GM19351 (cell line): ENCODE results near the gene CPD.
"Not testable (repeated sequence)": the region's sequence is repeated elsewhere in the genome, so short reads cannot be mapped to it uniquely, and the experiment has no call there.

Source experiments
- ATAC-seq: cut with Tn5 transposase; IDR thresholded peaks from one replicate; pipeline ENCODE4 v1.9.1; 2021; ENCODE audit warnings: mild to moderate bottlenecking, moderate library complexity; ENCODE audit not compliant: unreplicated experiment

The CPD gene

DNA sequence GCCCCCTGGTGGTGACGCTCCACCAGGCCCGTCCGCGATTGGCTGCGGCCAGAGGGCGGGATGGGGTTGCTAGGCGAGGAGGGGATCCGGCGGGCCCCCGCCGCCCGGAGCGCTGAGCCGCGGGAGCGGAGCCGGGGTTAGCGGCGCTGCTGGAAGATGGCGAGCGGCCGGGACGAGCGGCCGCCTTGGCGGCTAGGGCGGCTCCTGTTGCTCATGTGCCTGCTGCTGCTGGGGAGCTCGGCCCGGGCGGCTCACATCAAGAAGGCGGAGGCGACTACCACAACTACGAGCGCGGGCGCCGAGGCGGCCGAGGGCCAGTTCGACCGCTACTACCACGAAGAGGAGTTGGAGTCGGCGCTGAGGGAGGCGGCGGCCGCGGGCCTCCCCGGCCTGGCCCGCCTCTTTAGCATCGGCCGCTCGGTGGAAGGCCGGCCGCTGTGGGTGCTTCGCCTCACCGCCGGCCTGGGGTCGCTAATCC, at the start of gene CPD:
TSS of gene CPD (plus strand) at position 103 of the 478 bp plus-strand sequence. CDS start at position 157, 54 bp downstream.
- ATAC-seq = peak; percentile 85

GRCh38 chr17:30332057-30332542, 46.6 kb upstream of the CPD start:
- ATAC-seq = no peak

- no peak for ATAC-seq
Measured at GRCh38 chr17:30333503-30334360, 45.0 kb upstream of the CPD start, which contains the start of gene TMIGD1. Gene TMIGD1 (minus strand): TSS chr17:30334057. CDS start chr17:30332133, 1,924 bp downstream.

DNA sequence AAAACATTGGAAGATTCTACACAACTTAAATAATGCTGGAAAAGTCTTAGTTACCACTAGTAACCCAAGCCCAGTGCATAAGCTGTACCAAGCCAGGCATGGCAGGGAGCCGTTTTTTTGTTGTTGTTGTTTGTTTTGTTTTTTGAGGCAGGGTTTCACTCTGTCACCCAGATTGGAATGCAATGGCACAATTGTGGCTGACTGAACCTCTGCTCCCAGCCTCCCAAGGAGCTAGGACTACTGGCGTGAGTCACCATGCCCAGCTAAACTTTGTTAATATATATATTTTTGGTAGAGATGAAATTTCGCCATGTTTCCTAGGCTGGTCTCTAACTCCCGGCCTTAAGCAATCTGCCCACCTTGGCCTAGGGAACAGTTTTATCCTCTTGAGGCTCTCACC, 44.3 kb upstream of the CPD start:
- ATAC-seq = no peak

DNA sequence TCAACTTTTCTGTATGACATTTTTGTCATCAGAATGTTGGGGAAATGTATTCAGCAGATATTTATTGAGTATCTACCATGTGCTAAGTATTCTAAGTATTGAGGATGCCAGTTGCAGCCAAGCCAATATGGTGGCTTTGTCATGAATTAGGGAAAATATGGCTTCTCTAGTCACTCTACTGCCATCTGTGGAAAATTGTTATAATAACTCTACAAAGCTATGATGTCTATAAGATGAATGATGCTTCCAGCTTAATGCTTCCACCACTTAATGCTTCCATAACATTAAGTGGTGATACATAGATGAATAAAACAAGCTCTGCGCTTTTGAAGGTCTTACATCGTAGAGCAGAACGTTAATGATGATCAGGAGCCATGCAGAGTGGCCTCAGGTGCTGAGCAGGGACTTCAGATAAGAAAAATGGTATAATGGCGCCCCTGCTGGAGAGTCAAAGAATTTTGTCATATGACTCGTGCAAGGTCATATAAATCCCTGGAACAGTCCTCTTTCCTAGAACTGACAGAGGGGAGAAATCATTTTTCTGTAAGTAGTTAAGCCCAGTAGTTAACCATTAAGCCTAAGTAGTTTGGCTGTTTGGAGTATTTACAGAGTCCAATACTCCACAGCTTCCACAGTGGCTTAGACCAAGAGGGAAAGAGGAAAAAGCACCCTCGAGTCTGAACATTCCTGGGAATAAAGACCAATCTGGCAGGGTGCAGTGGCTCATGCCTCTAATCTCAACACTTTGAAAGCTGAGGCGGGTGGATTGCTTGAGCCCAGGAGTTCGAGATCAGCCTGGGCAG, 42.2 kb upstream of the CPD start:
- no peak for ATAC-seq

GRCh38 chr17:30337393-30337999, 41.2 kb upstream of the CPD start:
- ATAC-seq = no peak

GRCh38 chr17:30339086-30339485, 39.6 kb upstream of the CPD start:
- no peak for ATAC-seq

- no peak for ATAC-seq
Measured at GRCh38 chr17:30340801-30341356, 37.8 kb upstream of the CPD start.

DNA sequence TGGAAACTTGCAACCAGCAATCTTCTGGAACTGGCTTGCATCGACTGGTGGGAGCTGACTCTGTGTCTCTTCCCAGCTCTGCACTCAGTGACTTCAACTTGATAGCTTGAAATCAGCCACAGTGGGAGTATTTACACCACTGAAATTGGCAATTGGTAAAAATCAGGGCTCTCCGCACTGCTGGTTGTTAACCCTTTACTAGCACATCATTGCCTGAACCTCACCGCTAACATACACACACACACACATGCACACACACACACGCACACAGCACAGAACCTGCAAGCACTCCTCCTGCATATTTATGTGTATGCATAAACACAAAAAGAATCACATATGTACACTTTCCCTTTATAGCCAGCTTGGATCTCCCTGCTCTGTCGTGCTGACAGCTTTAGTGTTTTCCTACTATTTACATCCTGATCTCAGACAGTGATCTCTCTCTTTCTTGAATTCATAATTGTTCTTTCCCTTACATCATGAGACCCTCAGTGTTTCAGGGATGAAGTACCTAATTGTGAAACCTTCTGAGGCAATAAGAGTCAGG, 37.0 kb upstream of the CPD start:
- ATAC-seq = no peak

DNA sequence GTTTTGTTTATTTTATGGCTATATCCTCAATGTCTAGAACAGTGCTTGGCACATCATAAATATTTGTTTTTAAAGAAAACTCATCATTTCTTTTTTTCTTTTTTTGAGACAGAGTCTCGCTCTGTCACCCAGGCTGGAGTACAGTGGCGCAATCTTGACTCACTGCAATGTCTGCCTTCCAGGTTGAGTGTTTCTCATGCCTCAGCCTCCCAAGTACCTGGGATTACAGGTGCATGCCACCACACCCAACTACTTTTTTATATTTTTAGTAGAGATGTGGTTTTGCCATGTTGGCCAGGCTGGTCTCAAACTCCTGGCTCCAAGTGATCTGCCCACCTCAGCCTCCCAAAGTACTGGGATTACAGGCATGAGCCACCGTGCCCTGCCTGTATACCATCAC, 35.5 kb upstream of the CPD start:
- ATAC-seq = not testable (repeated sequence)

DNA sequence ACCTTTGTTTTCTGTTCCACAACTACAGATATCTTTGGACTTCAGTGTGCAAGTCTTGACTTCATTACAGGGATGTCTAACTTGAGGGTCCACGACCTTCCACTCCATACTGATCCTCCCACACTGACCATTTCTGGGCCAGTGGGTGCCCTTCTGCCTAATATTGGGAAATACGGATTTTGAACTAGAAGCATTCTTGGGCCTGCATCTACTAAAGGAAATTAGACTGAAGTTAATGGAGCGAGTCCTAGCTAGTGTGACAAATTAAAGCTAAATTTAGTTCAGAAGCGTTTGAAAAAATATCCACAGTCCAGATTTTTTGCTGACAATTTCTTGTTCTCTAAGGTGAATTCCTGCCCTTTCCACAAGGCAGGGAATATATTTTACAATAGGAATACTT, 34.9 kb upstream of the CPD start:
- ATAC-seq = no peak

GRCh38 chr17:30344283-30345088, 34.2 kb upstream of the CPD start:
- ATAC-seq = no peak

DNA sequence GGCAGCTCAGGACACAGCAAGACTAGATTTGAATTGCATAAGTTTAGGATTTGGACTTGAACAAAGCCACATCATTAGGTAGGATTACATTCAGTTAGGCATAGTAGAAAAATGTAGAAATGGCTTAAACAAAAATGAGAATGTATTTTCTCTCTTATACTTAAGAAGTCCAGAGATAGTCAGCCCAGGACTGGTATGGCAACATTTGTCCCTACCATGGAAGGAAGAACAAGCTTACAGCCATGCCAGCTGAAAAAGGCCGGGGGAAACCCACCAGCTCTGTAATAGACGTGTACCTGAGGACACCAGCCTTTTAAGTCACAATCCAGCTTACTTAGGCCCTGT, 33.7 kb upstream of the CPD start:
- ATAC-seq = no peak

GRCh38 chr17:30345527-30346075, 33.1 kb upstream of the CPD start:
- no peak for ATAC-seq

DNA sequence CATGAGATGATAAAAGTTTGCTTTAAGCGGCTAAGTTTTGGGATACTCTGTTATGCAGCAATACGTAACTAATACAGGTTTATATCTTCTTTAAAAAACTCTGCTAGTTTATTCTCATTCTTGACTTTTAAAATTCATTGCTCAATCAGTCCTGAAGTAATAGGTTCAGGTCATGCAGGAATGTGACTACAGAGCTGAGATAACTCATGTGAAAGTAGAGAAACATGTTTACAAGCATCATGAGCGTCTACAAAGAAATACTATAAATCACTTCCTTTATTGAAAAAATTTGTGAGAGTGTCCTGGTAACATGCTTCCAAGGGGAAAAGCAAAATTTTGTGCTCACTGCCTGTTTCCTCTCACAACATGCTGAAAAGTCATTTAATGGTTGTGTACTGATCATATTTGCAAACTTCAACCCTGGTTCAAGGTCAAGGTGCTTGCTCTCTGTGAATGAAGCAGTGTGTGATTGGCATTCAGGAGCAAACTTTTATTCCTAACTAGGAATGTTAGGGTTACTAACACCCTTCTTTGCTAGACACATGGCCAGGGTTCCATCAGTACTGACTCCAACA, 32.4 kb upstream of the CPD start:
- ATAC-seq = no peak

DNA sequence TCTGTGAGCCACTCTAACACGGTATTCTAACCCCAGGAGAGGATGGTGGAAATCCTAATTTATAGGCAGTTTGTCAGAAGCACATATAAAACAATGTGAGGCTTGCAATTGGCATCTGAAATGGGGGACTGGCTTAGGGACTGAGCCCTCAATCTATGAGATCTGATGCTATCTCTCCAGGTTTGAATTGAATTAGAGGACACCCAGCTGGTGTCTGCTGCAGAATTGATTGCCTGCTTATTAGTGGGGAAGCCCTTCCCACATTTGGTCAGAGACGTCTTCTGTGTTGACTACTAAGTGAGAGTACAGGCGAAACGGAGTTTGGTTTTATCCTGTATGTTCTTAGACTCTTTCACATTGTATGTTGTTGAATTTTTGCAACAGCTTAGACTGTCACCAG, 31.2 kb upstream of the CPD start:
- no peak for ATAC-seq

DNA sequence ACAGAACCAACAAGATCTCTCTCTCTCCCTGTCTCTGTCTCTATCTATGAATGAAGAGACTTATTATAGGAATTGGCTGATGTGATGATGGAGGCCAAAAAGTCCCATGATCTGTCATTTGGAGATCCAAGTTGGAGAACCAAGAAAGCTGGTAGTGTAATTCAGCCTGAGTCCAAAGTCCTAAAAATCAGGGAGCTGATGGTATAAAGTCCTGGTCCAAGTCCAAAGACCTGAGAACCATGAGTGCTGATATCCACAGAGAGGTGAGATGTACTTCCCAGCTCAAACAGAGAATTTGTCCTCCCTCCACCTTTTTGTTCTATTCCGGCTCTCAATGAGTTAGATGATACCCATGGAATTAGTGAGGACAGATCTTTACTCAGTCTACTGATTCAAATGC, 29.5 kb upstream of the CPD start:
- ATAC-seq = no peak

DNA sequence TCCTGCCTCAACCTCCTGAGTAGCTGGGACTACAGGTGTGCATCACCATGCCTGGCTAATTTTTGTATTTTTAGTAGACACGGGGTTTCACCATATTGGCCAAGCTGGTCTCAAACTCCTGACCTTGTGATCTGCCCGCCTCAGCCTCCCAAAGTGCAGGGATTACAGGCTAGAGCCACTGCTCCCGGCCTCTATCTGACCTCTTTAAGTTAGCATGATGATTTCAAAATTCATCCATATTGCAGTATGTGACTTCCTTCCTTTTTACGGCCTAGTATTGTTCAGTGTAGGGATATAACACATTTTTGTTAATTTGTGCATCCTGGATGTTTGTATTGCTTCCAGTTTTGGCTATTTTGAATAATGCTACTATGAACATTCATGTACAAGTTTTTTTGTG, 27.5 kb upstream of the CPD start:
- not testable (repeated sequence) for ATAC-seq

DNA sequence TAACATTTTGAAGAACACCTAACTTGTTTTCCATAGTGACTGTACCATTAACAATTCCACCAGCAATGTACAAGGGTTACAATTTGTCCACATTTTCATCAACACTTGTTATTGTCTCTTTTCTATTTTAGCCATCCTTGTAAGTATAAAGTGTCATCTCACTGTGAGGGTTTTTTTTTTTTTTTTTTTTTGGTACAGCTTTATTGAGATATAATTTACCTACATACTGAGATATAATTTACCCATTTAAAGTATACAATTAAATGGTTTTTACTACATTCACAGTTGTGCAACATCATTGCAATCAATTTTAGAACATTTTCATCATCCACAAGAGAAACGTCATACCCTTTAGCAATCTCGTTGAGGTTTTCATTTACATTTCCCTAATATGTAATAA, 27.0 kb upstream of the CPD start:
- ATAC-seq = no peak
